H1 (cell line): ENCODE data around the gene RAB8B. TPM values are rescaled to one million over a fixed set of nuclear protein-coding genes. Genes with fewer than 3 reads are reported as not detected.

ENCODE experiments used
- NANOG ChIP-seq: IDR thresholded peaks from 2 replicates; pipeline ENCODE4 v1.6.1; 2011; ENCODE audit warnings: low read length, low read depth, mild to moderate bottlenecking, inconsistent platforms; ENCODE audit not compliant: insufficient read depth, poor library complexity, severe bottlenecking
- SRF ChIP-seq: IDR thresholded peaks from 2 replicates; pipeline ENCODE4 v1.6.1; 2011; ENCODE audit warnings: mild to moderate bottlenecking, low read depth, low read length, moderate library complexity
- YY1 ChIP-seq: IDR thresholded peaks from 2 replicates; pipeline ENCODE4 v1.6.1; 2011; ENCODE audit warnings: low read depth, mild to moderate bottlenecking, low read length
- ZNF274 ChIP-seq: IDR thresholded peaks from 2 replicates; pipeline ENCODE4 v1.7.0; 2012; ENCODE audit warnings: low read length, borderline replicate concordance; ENCODE audit errors: extremely low read depth
- polyA plus RNA-seq, 7 experiments: library from polyadenylated mRNA; depleted of rRNA in 3 of 7; stranded (reverse) in 5 of 7; unstranded in 2 of 7; fragments of >200 nt in 5 of 7; fragments of 200-250 nt in 2 of 7; gene quantifications; 1 replicate in 5 of 7; 2 replicates in 1 of 7; 4 replicates in 1 of 7; pipeline versions ENCODE4 v1.2.1 to v1.2.3, GENCODE V29; 2011 to 2013; ENCODE audit warnings: missing spikeins in 2 of 7, mixed read lengths in 2 of 7
- total RNA-seq: library from RNA; stranded (reverse); fragmentation: NEBNext Ultra II Directional; extraction: Animal tissue kit (Norgen Biotek cat#: 25700); gene quantifications from 2 replicates; pipeline ENCODE4 v1.2.1, GENCODE V29; 2021

RAB8B gene
- total and polyA plus RNA-seq, 2 of the 8 experiments (the other 6 are each of a cell fraction or from before 2014, with no cell fraction given): 9.5 to 47.8 TPM

- no peak for TF ChIP-seq SRF
- no peak for TF ChIP-seq YY1
- no peak for TF ChIP-seq ZNF274
- no peak for TF ChIP-seq NANOG
These were observed 65.6 kb downstream of the RAB8B start (continued) for GRCh38 chr15:63254991-63255390.
